GM12878 (cell line): ENCODE data around the gene VPS18.

Experiments used
- BCL3 ChIP-seq: IDR thresholded peaks from 2 replicates; pipeline ENCODE4 v1.6.1; 2011; ENCODE audit warnings: borderline replicate concordance, low read depth, mild to moderate bottlenecking, moderate library complexity, low read length; ENCODE audit not compliant: insufficient read depth, poor library complexity, severe bottlenecking
- HDAC6 ChIP-seq: fragments of 200-600 bp; sonication (generic); IDR thresholded peaks from one replicate; pipeline ENCODE4 v1.8.0; 2017; ENCODE audit warnings: antibody characterized with exemption; ENCODE audit not compliant: unreplicated experiment
- MXI1 ChIP-seq: fragments of 150-350 bp; IDR thresholded peaks from 2 replicates; pipeline ENCODE4 v1.6.1; 2011; ENCODE audit warnings: low read depth, mild to moderate bottlenecking, inconsistent platforms, low read length, improper control_type of control experiment
- NRF1 ChIP-seq: conservative IDR thresholded peaks from 2 replicates; pipeline ENCODE4 v1.6.1; 2011; ENCODE audit warnings: mild to moderate bottlenecking, low read depth, low read length, improper control_type of control experiment
- RFX5 ChIP-seq: IDR thresholded peaks from 2 replicates; pipeline ENCODE4 v1.6.1; 2011; ENCODE audit warnings: low read depth, low read length, improper control_type of control experiment
- SIX5 ChIP-seq: IDR thresholded peaks from 2 replicates; pipeline ENCODE4 v1.6.1; 2011; ENCODE audit warnings: mild to moderate bottlenecking, low read depth, low read length, moderate library complexity; ENCODE audit not compliant: severe bottlenecking
- SREBF2 ChIP-seq: IDR thresholded peaks from 2 replicates; pipeline ENCODE4 v1.6.1; 2012; ENCODE audit warnings: mild to moderate bottlenecking, low read length
- ZNF687 ChIP-seq: fragments of 450-650 bp; IDR thresholded peaks from 2 replicates; pipeline ENCODE4 v1.6.1; 2017; ENCODE audit warnings: mild to moderate bottlenecking, moderate library complexity
- TF ChIP-seq, protein P1 (sequence below), 3 experiments: IDR thresholded peaks in 2 of 3; conservative IDR thresholded peaks in 1 of 3; 2 replicates each; pipeline ENCODE4 v1.5.1; 2011; ENCODE audit warnings: low read depth in 3 of 3, low read length in 3 of 3, mild to moderate bottlenecking in 3 of 3, control low read depth in 2 of 3, moderate library complexity in 2 of 3, inconsistent platforms in 1 of 3, mixed read lengths in 1 of 3; ENCODE audit not compliant: control insufficient read depth in 2 of 3, insufficient read depth in 1 of 3; ENCODE audit errors: extremely low read depth in 1 of 3
- TF ChIP-seq, protein P2 (sequence below): fragments of 150-350 bp; IDR thresholded peaks from 2 replicates; pipeline ENCODE4 v1.6.1; 2016; ENCODE audit warnings: low read depth, low read length

GRCh38 chr15:40845511-40846284 lies 48.6 kb upstream of the VPS18 start:
- TF ChIP-seq, protein P1, sequence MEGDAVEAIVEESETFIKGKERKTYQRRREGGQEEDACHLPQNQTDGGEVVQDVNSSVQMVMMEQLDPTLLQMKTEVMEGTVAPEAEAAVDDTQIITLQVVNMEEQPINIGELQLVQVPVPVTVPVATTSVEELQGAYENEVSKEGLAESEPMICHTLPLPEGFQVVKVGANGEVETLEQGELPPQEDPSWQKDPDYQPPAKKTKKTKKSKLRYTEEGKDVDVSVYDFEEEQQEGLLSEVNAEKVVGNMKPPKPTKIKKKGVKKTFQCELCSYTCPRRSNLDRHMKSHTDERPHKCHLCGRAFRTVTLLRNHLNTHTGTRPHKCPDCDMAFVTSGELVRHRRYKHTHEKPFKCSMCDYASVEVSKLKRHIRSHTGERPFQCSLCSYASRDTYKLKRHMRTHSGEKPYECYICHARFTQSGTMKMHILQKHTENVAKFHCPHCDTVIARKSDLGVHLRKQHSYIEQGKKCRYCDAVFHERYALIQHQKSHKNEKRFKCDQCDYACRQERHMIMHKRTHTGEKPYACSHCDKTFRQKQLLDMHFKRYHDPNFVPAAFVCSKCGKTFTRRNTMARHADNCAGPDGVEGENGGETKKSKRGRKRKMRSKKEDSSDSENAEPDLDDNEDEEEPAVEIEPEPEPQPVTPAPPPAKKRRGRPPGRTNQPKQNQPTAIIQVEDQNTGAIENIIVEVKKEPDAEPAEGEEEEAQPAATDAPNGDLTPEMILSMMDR (IDR thresholded peaks at IDR 0.05 in 2 of 3, conservative IDR thresholded peaks at IDR 0.05 in 1 of 3; ENCODE audit: control insufficient read depth in 2 of 3, extremely low read depth in 1 of 3, insufficient read depth in 1 of 3, low read depth in 3 of 3, low read length in 3 of 3) = no peak
- no peak for TF ChIP-seq BCL3
- no peak for TF ChIP-seq SREBF2
- TF ChIP-seq RFX5 = no peak
- no peak for TF ChIP-seq NRF1
- TF ChIP-seq SIX5 = no peak
- no peak for TF ChIP-seq MXI1
- TF ChIP-seq, protein P2, sequence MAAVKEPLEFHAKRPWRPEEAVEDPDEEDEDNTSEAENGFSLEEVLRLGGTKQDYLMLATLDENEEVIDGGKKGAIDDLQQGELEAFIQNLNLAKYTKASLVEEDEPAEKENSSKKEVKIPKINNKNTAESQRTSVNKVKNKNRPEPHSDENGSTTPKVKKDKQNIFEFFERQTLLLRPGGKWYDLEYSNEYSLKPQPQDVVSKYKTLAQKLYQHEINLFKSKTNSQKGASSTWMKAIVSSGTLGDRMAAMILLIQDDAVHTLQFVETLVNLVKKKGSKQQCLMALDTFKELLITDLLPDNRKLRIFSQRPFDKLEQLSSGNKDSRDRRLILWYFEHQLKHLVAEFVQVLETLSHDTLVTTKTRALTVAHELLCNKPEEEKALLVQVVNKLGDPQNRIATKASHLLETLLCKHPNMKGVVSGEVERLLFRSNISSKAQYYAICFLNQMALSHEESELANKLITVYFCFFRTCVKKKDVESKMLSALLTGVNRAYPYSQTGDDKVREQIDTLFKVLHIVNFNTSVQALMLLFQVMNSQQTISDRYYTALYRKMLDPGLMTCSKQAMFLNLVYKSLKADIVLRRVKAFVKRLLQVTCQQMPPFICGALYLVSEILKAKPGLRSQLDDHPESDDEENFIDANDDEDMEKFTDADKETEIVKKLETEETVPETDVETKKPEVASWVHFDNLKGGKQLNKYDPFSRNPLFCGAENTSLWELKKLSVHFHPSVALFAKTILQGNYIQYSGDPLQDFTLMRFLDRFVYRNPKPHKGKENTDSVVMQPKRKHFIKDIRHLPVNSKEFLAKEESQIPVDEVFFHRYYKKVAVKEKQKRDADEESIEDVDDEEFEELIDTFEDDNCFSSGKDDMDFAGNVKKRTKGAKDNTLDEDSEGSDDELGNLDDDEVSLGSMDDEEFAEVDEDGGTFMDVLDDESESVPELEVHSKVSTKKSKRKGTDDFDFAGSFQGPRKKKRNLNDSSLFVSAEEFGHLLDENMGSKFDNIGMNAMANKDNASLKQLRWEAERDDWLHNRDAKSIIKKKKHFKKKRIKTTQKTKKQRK = no peak
- no peak for TF ChIP-seq ZNF687
- TF ChIP-seq HDAC6 = no peak
